Loucy (cell line): ENCODE results near the gene SMCR8.
"Not testable (repeated sequence)": the region's sequence is repeated elsewhere in the genome, so short reads cannot be mapped to it uniquely, and the experiment has no call there.

Source experiments
- H2AFZ ChIP-seq: fragments of 200-600 bp; sonication (generic); 2 replicates; pipeline ENCODE4 v1.6.0; 2016; ENCODE audit warnings: antibody characterized with exemption, mild to moderate bottlenecking, low read length, moderate library complexity
- H3F3A ChIP-seq: fragments of 200-600 bp; 2 replicates; pipeline ENCODE4 v1.6.0; 2016; ENCODE audit warnings: antibody characterized with exemption, low read depth, mild to moderate bottlenecking
- H3K27me3 ChIP-seq: fragments of 200-600 bp; sonication (generic); 2 replicates; pipeline ENCODE4 v1.6.1; 2014; ENCODE audit warnings: low read length, mild to moderate bottlenecking; ENCODE audit not compliant: insufficient read depth, poor library complexity, severe bottlenecking
- H3K36me3 ChIP-seq: fragments of 200-600 bp; sonication (generic); 2 replicates; pipeline ENCODE4 v1.6.1; 2016; ENCODE audit warnings: low read length; ENCODE audit not compliant: insufficient read depth
- H3K4me1 ChIP-seq: fragments of 200-600 bp; sonication (generic); 2 replicates; pipeline ENCODE4 v1.5.1; 2014; ENCODE audit warnings: low read length, mild to moderate bottlenecking; ENCODE audit not compliant: insufficient read depth, poor library complexity, severe bottlenecking
- H3K4me2 ChIP-seq: fragments of 200-600 bp; sonication (generic); 2 replicates; pipeline ENCODE4 v1.6.0; 2014; ENCODE audit warnings: antibody characterized with exemption, low read length, low read depth, mild to moderate bottlenecking; ENCODE audit not compliant: poor library complexity, severe bottlenecking
- H3K4me3 ChIP-seq: fragments of 200-600 bp; sonication (generic); 2 replicates; pipeline ENCODE4 v1.5.1; 2014; ENCODE audit warnings: low read length, mild to moderate bottlenecking, mixed read lengths; ENCODE audit not compliant: poor library complexity, severe bottlenecking
- H3K79me2 ChIP-seq: fragments of 200-600 bp; sonication (generic); 2 replicates; pipeline ENCODE4 v1.6.1; 2014; ENCODE audit warnings: low read length; ENCODE audit not compliant: insufficient read depth
- H3K9ac ChIP-seq: fragments of 200-600 bp; sonication (generic); 2 replicates; pipeline ENCODE4 v1.6.0; 2014; ENCODE audit warnings: mild to moderate bottlenecking, low read depth, low read length, moderate library complexity; ENCODE audit not compliant: poor library complexity, severe bottlenecking
- H3K9me2 ChIP-seq: fragments of 200-600 bp; sonication (generic); replicated peaks from 2 replicates; pipeline ENCODE4 v1.6.1; 2016; ENCODE audit warnings: low read depth, low read length, mixed read lengths
- H3K9me3 ChIP-seq: fragments of 200-600 bp; sonication (generic); 2 replicates; pipeline ENCODE4 v1.6.1; 2014; ENCODE audit warnings: mild to moderate bottlenecking, antibody characterized with exemption, low read length, low read depth; ENCODE audit not compliant: insufficient read depth
- H4K20me1 ChIP-seq: fragments of 200-600 bp; sonication (generic); 2 replicates; pipeline ENCODE4 v1.6.0; 2014; ENCODE audit warnings: antibody characterized with exemption, low read length, mild to moderate bottlenecking; ENCODE audit not compliant: insufficient read depth, poor library complexity, severe bottlenecking
- EZH2phosphoT487 ChIP-seq: fragments of 200-600 bp; IDR thresholded peaks from 2 replicates; pipeline ENCODE4 v1.6.1; 2018; ENCODE audit warnings: antibody characterized with exemption, mild to moderate bottlenecking, moderate library complexity, borderline replicate concordance
- TF ChIP-seq, protein P1 (sequence below): fragments of 200-600 bp; sonication (generic); conservative IDR thresholded peaks from 2 replicates; pipeline ENCODE4 v1.5.1; 2014; ENCODE audit warnings: mild to moderate bottlenecking, antibody characterized with exemption, low read length

Gene SMCR8

DNA sequence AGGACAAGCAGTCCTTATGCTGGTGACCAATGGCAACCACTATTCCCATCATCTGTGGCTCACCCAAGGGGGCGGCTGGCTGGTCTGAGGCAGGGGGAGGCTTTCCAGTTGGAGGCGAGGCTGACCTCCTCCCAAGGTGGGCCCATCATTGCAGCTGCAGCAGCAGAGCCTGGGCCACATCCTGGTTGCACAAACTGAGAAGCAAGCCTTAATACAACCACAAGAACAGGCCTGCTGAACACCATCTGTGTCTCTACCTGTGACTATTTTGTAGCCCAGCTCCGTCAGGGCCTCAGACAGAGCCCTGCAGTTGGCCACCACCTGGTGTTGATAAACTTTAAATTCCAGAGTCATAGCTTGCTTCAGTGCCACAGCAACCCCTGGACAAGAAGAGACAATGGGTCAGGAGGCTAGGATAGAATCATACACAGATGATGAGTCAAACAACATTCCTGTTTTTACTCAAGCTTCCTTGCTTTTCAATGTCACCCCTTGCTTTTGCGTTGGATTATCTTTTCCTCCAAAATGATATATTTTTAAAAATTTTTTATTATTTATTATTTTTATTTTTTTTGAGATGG, 17.9 kb downstream of the SMCR8 start:
- Histone ChIP-seq H4K20me1 (no peaks in the 10 kb centered on the region), H3K79me2 (no peaks in the 10 kb centered on the region), H2AFZ (no peak overlapping the region), H3K9me3 (no peaks in the 10 kb centered on the region), H3K9ac (no peak overlapping the region), H3K27me3 (no peaks in the 10 kb centered on the region), H3F3A (no peaks in the 10 kb centered on the region), H3K4me2 (no peak overlapping the region), H3K4me1 (no peaks in the 10 kb centered on the region), H3K4me3 (no peak overlapping the region), H3K9me2 (no peaks in the 10 kb centered on the region), H3K36me3 (peaks cover 60% of the 10 kb centered on the region)
- TF ChIP-seq, protein P1, sequence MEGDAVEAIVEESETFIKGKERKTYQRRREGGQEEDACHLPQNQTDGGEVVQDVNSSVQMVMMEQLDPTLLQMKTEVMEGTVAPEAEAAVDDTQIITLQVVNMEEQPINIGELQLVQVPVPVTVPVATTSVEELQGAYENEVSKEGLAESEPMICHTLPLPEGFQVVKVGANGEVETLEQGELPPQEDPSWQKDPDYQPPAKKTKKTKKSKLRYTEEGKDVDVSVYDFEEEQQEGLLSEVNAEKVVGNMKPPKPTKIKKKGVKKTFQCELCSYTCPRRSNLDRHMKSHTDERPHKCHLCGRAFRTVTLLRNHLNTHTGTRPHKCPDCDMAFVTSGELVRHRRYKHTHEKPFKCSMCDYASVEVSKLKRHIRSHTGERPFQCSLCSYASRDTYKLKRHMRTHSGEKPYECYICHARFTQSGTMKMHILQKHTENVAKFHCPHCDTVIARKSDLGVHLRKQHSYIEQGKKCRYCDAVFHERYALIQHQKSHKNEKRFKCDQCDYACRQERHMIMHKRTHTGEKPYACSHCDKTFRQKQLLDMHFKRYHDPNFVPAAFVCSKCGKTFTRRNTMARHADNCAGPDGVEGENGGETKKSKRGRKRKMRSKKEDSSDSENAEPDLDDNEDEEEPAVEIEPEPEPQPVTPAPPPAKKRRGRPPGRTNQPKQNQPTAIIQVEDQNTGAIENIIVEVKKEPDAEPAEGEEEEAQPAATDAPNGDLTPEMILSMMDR = no peak
- TF ChIP-seq EZH2phosphoT487 = no peak

DNA sequence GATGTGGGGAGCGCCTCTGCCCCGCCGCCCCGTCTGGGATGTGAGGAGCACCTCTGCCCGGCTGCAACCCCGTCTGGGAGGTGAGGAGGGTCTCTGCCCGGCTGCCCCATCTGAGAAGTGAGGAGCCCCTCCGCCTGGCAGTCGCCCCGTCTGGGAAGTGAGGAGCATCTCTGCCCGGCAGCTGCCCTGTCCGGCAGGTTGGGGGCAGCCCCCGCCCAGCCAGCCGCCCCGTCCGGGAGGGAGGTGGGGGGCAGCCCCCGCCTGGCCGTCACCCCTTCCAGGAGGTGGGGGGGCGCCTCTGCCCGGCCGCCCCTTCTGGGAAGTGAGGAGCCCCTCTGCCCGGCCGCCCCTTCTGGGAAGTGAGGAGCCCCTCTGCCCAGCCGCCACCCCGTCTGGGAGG, 23.1 kb downstream of the SMCR8 start:
- H3K4me1 ChIP-seq, H3K9me3 ChIP-seq, H3K27me3 ChIP-seq, H3K4me3 ChIP-seq, H3K9me2 ChIP-seq, H2AFZ ChIP-seq, H3K9ac ChIP-seq, H3K79me2 ChIP-seq, H4K20me1 ChIP-seq, H3F3A ChIP-seq, H3K4me2 ChIP-seq: not testable (repeated sequence)
- H3K36me3 ChIP-seq = peaks cover 54% of the 10 kb centered on the region; the same call in 1 of the 2 replicates

DNA sequence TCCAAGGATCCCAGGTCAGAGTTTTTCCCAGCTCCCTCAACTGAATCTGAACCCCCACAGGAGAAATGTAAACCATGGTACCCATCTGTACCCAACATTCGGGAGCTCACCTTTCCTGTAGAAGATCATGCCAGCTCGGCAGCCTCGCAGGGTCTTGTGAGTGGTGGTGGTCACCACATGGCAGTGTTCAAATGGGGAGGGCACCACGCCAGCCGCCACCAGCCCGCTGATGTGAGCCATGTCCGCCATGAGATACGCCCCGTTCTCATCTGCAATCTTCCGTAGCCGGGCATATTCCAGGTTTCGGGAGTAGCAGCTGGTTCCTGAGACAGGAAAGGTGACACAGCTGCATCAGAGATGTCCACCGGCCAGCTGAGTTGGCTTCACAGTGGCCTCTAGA, 24.8 kb downstream of the SMCR8 start:
- H2AFZ ChIP-seq = no peak overlapping the region
- H3K4me2 ChIP-seq = no peak overlapping the region
- H3K9me2 ChIP-seq = no peaks in the 10 kb centered on the region
- H3F3A ChIP-seq = no peaks in the 10 kb centered on the region
- no peaks in the 10 kb centered on the region for H3K27me3 ChIP-seq
- no peaks in the 10 kb centered on the region for H3K4me1 ChIP-seq
- no peaks in the 10 kb centered on the region for H3K79me2 ChIP-seq
- H3K9me3 ChIP-seq = no peaks in the 10 kb centered on the region
- H3K4me3 ChIP-seq = no peak overlapping the region
- TF ChIP-seq, protein P1 = no peak
- TF ChIP-seq EZH2phosphoT487 = no peak
- H3K36me3 ChIP-seq = peaks cover 50% of the 10 kb centered on the region; the same call in 1 of the 2 replicates
- H3K9ac ChIP-seq = no peak overlapping the region
- no peaks in the 10 kb centered on the region for H4K20me1 ChIP-seq

DNA sequence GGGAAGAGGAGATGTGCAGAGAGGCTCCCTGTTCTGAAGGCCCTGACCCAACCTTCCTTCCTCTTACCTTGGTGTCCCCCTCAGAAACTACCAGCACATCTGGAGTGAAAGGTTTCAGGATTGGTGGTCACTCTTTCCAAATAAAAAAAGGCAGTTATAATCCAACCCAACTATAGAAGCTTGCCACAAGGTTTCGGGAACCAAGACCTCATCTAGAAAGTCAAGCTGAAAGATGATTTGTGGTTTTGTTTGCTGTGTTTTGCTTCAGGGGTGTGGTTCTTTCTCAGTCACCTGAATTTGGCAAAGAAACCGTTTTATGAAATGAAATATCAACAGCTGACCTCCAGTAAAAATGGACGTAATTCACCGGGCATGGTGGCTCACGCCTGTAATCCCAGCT, 28.9 kb downstream of the SMCR8 start:
- Histone ChIP-seq H3K9me3 (no peaks in the 10 kb centered on the region), H3K9ac (no peak overlapping the region), H3K9me2 (no peaks in the 10 kb centered on the region), H4K20me1 (no peaks in the 10 kb centered on the region), H2AFZ (no peak overlapping the region), H3K27me3 (no peaks in the 10 kb centered on the region), H3K4me1 (no peaks in the 10 kb centered on the region), H3K4me3 (no peak overlapping the region), H3K4me2 (no peak overlapping the region), H3K36me3 (peaks cover 68% of the 10 kb centered on the region; the same call in 1 of the 2 replicates), H3K79me2 (no peaks in the 10 kb centered on the region), H3F3A (no peaks in the 10 kb centered on the region)
- TF ChIP-seq, protein P1 = no peak
- TF ChIP-seq EZH2phosphoT487 = no peak
